Measurements from ENCODE around the gene CARD9.
A peak's percentile ranks its signal among the peaks of the same experiment; 100 is the strongest.

The CARD9 gene

GRCh38 chr9:136365775-136366222, 7.7 kb downstream of the CARD9 start (continued):
- no peak for TF ChIP-seq HOXD13 (CRISPR knock-in tag; IDR thresholded peaks at IDR 0.05; ENCODE audit: borderline replicate concordance)
- TF ChIP-seq ZSCAN23 (tag by site-specific recombination; IDR thresholded peaks at IDR 0.05): no peak
- no peak for TF ChIP-seq ZNF302 (tag by site-specific recombination; IDR thresholded peaks at IDR 0.05; ENCODE audit: low read depth)
- TF ChIP-seq PRDM1 (tag by site-specific recombination; IDR thresholded peaks at IDR 0.05): no peak
- TF ChIP-seq ZNF202 (tag by site-specific recombination; IDR thresholded peaks at IDR 0.05; ENCODE audit: borderline replicate concordance): no peak
- TF ChIP-seq ZNF184 (tag by site-specific recombination; IDR thresholded peaks at IDR 0.05): no peak
- TF ChIP-seq ZNF473 (tag by site-specific recombination; IDR thresholded peaks at IDR 0.05): no peak
- no peak for TF ChIP-seq SP7 (tag by site-specific recombination; IDR thresholded peaks at IDR 0.05)
- TF ChIP-seq ZNF138 (tag by site-specific recombination; IDR thresholded peaks at IDR 0.05; ENCODE audit: borderline replicate concordance): no peak
- no peak for TF ChIP-seq PRDM6 (tag by site-specific recombination; IDR thresholded peaks at IDR 0.05)
- no peak for TF ChIP-seq KLF17 (tag by site-specific recombination; IDR thresholded peaks at IDR 0.05)

GRCh38 chr9:136364942-136365774, 8.3 kb downstream of the CARD9 start:
- POLR2A ChIA-PET: interaction anchor here (0.8 to 1.0 kb wide), 2 partner anchors 11 to 17 kb away, joined by 3 read pairs; no protein-coding TSS in a partner anchor
- CTCF ChIA-PET: interaction anchor here (0.5 to 2.3 kb wide), 4 partner anchors 26 to 225 kb away, joined by 3 to 9 read pairs (median 6); no protein-coding TSS in a partner anchor

More at GRCh38 chr9:136364942-136365774, 8.3 kb downstream of the CARD9 start:
- TF ChIP-seq GLIS1 (tag by site-specific recombination; IDR thresholded peaks at IDR 0.05) (0 out of 2 replicates have a peak, but pooled peaks have one; percentile 16), MYNN (tag by site-specific recombination; IDR thresholded peaks at IDR 0.05; ENCODE audit: borderline replicate concordance) (no peak), PRDM4 (tag by site-specific recombination; IDR thresholded peaks at IDR 0.05) (peak; percentile 76), GLIS2 (tag by site-specific recombination; IDR thresholded peaks at IDR 0.05) (peak; percentile 27; the same call in 1 of the 2 replicates), ZNF121 (tag by site-specific recombination; IDR thresholded peaks at IDR 0.05) (peak; percentile 61; the same call in 1 of the 2 replicates), BCL11A (tag by site-specific recombination; IDR thresholded peaks at IDR 0.05; ENCODE audit: low read depth) (0 out of 2 replicates have a peak, but pooled peaks have one; percentile 14), ZNF843 (tag by site-specific recombination; IDR thresholded peaks at IDR 0.05) (no peak), PATZ1 (tag by site-specific recombination; IDR thresholded peaks at IDR 0.05) (0 out of 2 replicates have a peak, but pooled peaks have one; percentile 11), KLF1 (tag by site-specific recombination; IDR thresholded peaks at IDR 0.05) (0 out of 2 replicates have a peak, but pooled peaks have one; percentile 13), ZNF404 (tag by site-specific recombination; IDR thresholded peaks at IDR 0.05) (no peak), ZNF341 (tag by site-specific recombination; IDR thresholded peaks at IDR 0.05; ENCODE audit: low read depth) (peak; percentile 48; the same call in 1 of the 2 replicates), ZNF394 (tag by site-specific recombination; IDR thresholded peaks at IDR 0.05; ENCODE audit: borderline replicate concordance) (no peak)
- Histone ChIP-seq H3K4me1 (ENCODE audit: control insufficient read depth, insufficient read depth, low read length) (no peaks in the 10 kb centered on the region; the same call in 1 of the 2 replicates), H3K4me3 (ENCODE audit: low read depth, low read length) (no peak overlapping the region), H3K27ac (ENCODE audit: extremely low read depth, low read depth, low read length) (no peak overlapping the region), H3K9me3 (ENCODE audit: control insufficient read depth, insufficient read depth, low read depth, low read length) (no peaks in the 10 kb centered on the region), H3K36me3 (ENCODE audit: control insufficient read depth in 2 of 2, insufficient read depth in 1 of 2, low read length in 2 of 2) (no peaks in the 10 kb centered on the region)

Measured in HEK293 (cell line).